PC-9 (cell line): ENCODE data around the gene PTRH2. TPM values are rescaled to one million over a fixed set of nuclear protein-coding genes. Genes with fewer than 3 reads are reported as not detected.
"Not testable (repeated sequence)": the region's sequence is repeated elsewhere in the genome, so short reads cannot be mapped to it uniquely, and the experiment has no call there.

Experiments
- Bru-seq: library from RNA; stranded (reverse); fragments of 400-500 nt; gene quantifications from one replicate; lab custom pipeline; 2021; lab: Mats Ljungman, UMichigan
- BruChase-seq, 2 experiments: library from RNA; stranded (reverse); fragments of 400-500 nt; gene quantifications; one replicate each; lab custom pipeline; 2021; lab: Mats Ljungman, UMichigan
- BruUV-seq: library from RNA; stranded (reverse); fragments of 400-500 nt; replicated peaks from 2 replicates; lab custom pipeline; 2021; lab: Mats Ljungman, UMichigan
- CTCF ChIA-PET: fragments of 300-600 bp; sonication (Branson Sonifier 250); formaldehyde crosslinking; loops from one replicate; lab custom pipeline; 2022; ENCODE audit warnings: antibody characterized with exemption; lab: Charles Lee
- POLR2A ChIA-PET: fragments of 300-600 bp; sonication (Branson Sonifier 250); formaldehyde crosslinking; loops from one replicate; lab custom pipeline; 2022; ENCODE audit warnings: antibody characterized with exemption; ENCODE audit not compliant: unreplicated experiment; lab: Charles Lee
- DNase-seq, 2 experiments: peaks; one replicate each; pipeline versions ENCODE4 v3.0.0 to v3.0.0-alpha.2; 2015 to 2022; ENCODE audit warnings: mixed read lengths in 1 of 2
- H2AFZ ChIP-seq: fragments of 200-600 bp; sonication (generic); 2 replicates; pipeline ENCODE4 v1.8.1; 2017; ENCODE audit warnings: antibody characterized with exemption
- H3F3A ChIP-seq: fragments of 200-600 bp; sonication (generic); 2 replicates; pipeline ENCODE4 v1.8.1; 2017; ENCODE audit warnings: antibody characterized with exemption, mild to moderate bottlenecking, low read depth; ENCODE audit not compliant: insufficient read depth
- H3K27ac ChIP-seq: fragments of 200-600 bp; sonication (generic); 2 replicates; pipeline ENCODE4 v1.6.1; 2016; ENCODE audit warnings: mixed run types
- H3K27me3 ChIP-seq: fragments of 200-600 bp; sonication (generic); 2 replicates; pipeline ENCODE4 v1.6.1; 2016; ENCODE audit warnings: low read depth, mixed run types; ENCODE audit not compliant: insufficient read depth
- H3K36me3 ChIP-seq: fragments of 200-600 bp; sonication (generic); 2 replicates; pipeline ENCODE4 v1.6.1; 2016; ENCODE audit warnings: low read depth, mixed run types
- H3K4me1 ChIP-seq: fragments of 200-600 bp; sonication (generic); replicated peaks from 2 replicates; pipeline ENCODE4 v1.6.1; 2016; ENCODE audit warnings: mixed run types; ENCODE audit not compliant: insufficient read depth
- H3K4me2 ChIP-seq: fragments of 200-600 bp; sonication (generic); 2 replicates; pipeline ENCODE4 v1.6.1; 2017; ENCODE audit warnings: mixed run types
- H3K4me3 ChIP-seq: fragments of 200-600 bp; sonication (generic); 2 replicates; pipeline ENCODE4 v1.6.1; 2016; ENCODE audit warnings: mixed run types
- H3K79me2 ChIP-seq: fragments of 200-600 bp; sonication (generic); 2 replicates; pipeline ENCODE4 v1.6.1; 2017; ENCODE audit warnings: low read depth, mixed run types
- H3K9me2 ChIP-seq: fragments of 200-600 bp; sonication (generic); 2 replicates; pipeline ENCODE4 v1.8.1; 2017; ENCODE audit warnings: mild to moderate bottlenecking; ENCODE audit not compliant: insufficient read depth
- H3K9me3 ChIP-seq: fragments of 200-600 bp; sonication (generic); 2 replicates; pipeline ENCODE4 v1.8.1; 2016; ENCODE audit warnings: low read depth; ENCODE audit not compliant: insufficient read depth
- H4K20me1 ChIP-seq: fragments of 200-600 bp; sonication (generic); 2 replicates; pipeline ENCODE4 v1.8.1; 2017; ENCODE audit not compliant: insufficient read depth
- CTCF ChIP-seq: fragments of 200-600 bp; sonication (generic); conservative IDR thresholded peaks from 2 replicates; pipeline ENCODE4 v1.6.1; 2017; ENCODE audit warnings: mixed run types, antibody characterized with exemption, mild to moderate bottlenecking, moderate library complexity
- EZH2 ChIP-seq: fragments of 200-600 bp; sonication (generic); IDR thresholded peaks from 2 replicates; pipeline ENCODE4 v1.8.0; 2017; ENCODE audit warnings: antibody characterized with exemption, low read depth
- intact Hi-C: fragments of 100-400 bp; cut with micrococcal nuclease; formaldehyde crosslinking; loops from one replicate; pipeline ENCODE4 v1.10.0; 2022; ENCODE audit not compliant: unreplicated experiment
- long read RNA-seq: library from polyadenylated mRNA; stranded (forward); transcript quantifications from one replicate; pipeline ENCODE4 v2.0.0, GENCODE V29; 2022
- total RNA-seq: library from RNA; stranded (reverse); gene quantifications from 2 replicates; pipeline ENCODE4 v1.2.3, GENCODE V29; 2021

The PTRH2 gene
- total RNA-seq (23.3 and 25.9 TPM in 2 replicates), Bru-seq, nascent RNA (percentile 97 among the genes with signal in this experiment), BruChase-seq, experiment 1, labeled RNA remaining after a 2-hour chase (percentile 93 among the genes with signal in this experiment), BruChase-seq, experiment 2, labeled RNA remaining after a 6-hour chase (percentile 84 among the genes with signal in this experiment)
- long read RNA-seq, full-length matches to known transcripts = 52 of 71 reads
- long read RNA-seq, partial matches to known transcripts = 0 of 71 reads
- long read RNA-seq, other reads (novel, unspliced or antisense) = 19 of 71 reads

GRCh38 chr17:59707149-59707970, at the start of gene PTRH2, which contains the start of gene VMP1:
Gene PTRH2 (minus strand): TSS chr17:59707430. CDS start chr17:59697978, 9,452 bp downstream.
Gene VMP1 (plus strand): TSS chr17:59707654. CDS start chr17:59731447, 23,793 bp downstream.
- BruUV-seq = TSS peak; percentile 54
- H2AFZ ChIP-seq = peak within 1 kb of the TSS; percentile 85
- H3F3A ChIP-seq = peaks cover 26% of the 10 kb centered on the region
- peak within 1 kb of the TSS; percentile 92 for H3K4me2 ChIP-seq
- H3K36me3 ChIP-seq = peaks cover 18% of the 10 kb centered on the region
- H3K9me2 ChIP-seq = no peaks in the 10 kb centered on the region
- H3K27ac ChIP-seq = peak within 1 kb of the TSS; percentile 90
- H4K20me1 ChIP-seq = peaks cover 60% of the 10 kb centered on the region
- H3K9me3 ChIP-seq = no peaks in the 10 kb centered on the region
- peaks cover 97% of the 10 kb centered on the region for H3K79me2 ChIP-seq
- POLR2A ChIA-PET = interaction anchor here (0.6 to 1.0 kb wide), 6 partner anchors 74 to 1355 kb away, joined by 3 to 20 read pairs (median 4); partner anchors contain the start of gene SUPT4H1
- DNase-seq = peak; percentile 97 to 100
- H3K4me3 ChIP-seq = peak within 1 kb of the TSS; percentile 91
- TF ChIP-seq CTCF (no peak), EZH2 (no peak)
- H3K27me3 ChIP-seq = no peaks in the 10 kb centered on the region
- CTCF ChIA-PET = no interaction called here
- H3K4me1 ChIP-seq = peaks cover 29% of the 10 kb centered on the region
- intact Hi-C loops = loop anchor here (1.0 kb wide), 1 partner anchor 186 kb away; the partner anchor contains the start of gene RPS6KB1

- ChIA-PET POLR2A (no interaction called here), CTCF (interaction anchor here (1.0 kb wide), 1 partner anchor 29 kb away, joined by 3 read pairs; no protein-coding TSS in a partner anchor)
- TF ChIP-seq CTCF (no peak), EZH2 (no peak)
- H3K9me3 ChIP-seq = no peaks in the 10 kb centered on the region; the same call in none of the 2 replicates
- H3K27me3 ChIP-seq = no peaks in the 10 kb centered on the region
- H3K36me3 ChIP-seq = peaks cover 10% of the 10 kb centered on the region
- H3K4me1 ChIP-seq = peaks cover 70% of the 10 kb centered on the region
- peak; percentile 14 to 97 for DNase-seq
- no TSS peak for BruUV-seq
- peaks cover 75% of the 10 kb centered on the region for H3F3A ChIP-seq
- H3K4me3 ChIP-seq = peak overlapping the region; percentile 45
- intact Hi-C loops = loop anchor here (1.0 kb wide), 3 partner anchors 8 to 81 kb away; no protein-coding TSS in a partner anchor
- H3K9me2 ChIP-seq = no peaks in the 10 kb centered on the region
- peak overlapping the region; percentile 99 for H3K27ac ChIP-seq
- peak overlapping the region; percentile 88 for H3K4me2 ChIP-seq
- H3K79me2 ChIP-seq = peaks cover 58% of the 10 kb centered on the region
- no peak overlapping the region for H2AFZ ChIP-seq
- no peaks in the 10 kb centered on the region for H4K20me1 ChIP-seq
These were observed 49.1 kb upstream of the PTRH2 start for GRCh38 chr17:59756236-59756818.

- Histone ChIP-seq H3K4me2 (peak overlapping the region; percentile 88), H3K4me1 (peaks cover 65% of the 10 kb centered on the region), H3K4me3 (peak overlapping the region; percentile 45; the same call in 1 of the 2 replicates), H3K79me2 (peaks cover 50% of the 10 kb centered on the region), H3K27ac (peak overlapping the region; percentile 99), H3F3A (peaks cover 69% of the 10 kb centered on the region)
- H3K9me3 ChIP-seq, H4K20me1 ChIP-seq, H3K9me2 ChIP-seq, H3K36me3 ChIP-seq, intact Hi-C loops, H3K27me3 ChIP-seq, H2AFZ ChIP-seq: not testable (repeated sequence)
- TSS peak; percentile 76 for BruUV-seq
- peak in 1 of 2 experiments; percentile 9 for DNase-seq
- POLR2A ChIA-PET = interaction anchor here (0.6 to 3.6 kb wide), 12 partner anchors 28 to 649 kb away, joined by 3 to 41 read pairs (median 6); partner anchors contain the start of genes CLTC and TRIM37
- CTCF ChIA-PET = interaction anchor here (1.0 to 3.8 kb wide), 3 partner anchors 30 to 104 kb away, joined by 3 to 28 read pairs (median 9); no protein-coding TSS in a partner anchor
These were observed 47.8 kb upstream of the PTRH2 start for GRCh38 chr17:59755069-59755468.
